GM12874 (cell line): Measurements from ENCODE around the gene NCOA6.
A peak's percentile ranks its signal among the peaks of the same experiment; 100 is the strongest.

ENCODE experiments used
- CTCF ChIP-seq: IDR thresholded peaks from 2 replicates; pipeline ENCODE4 v1.5.1; 2011; ENCODE audit warnings: low read depth, mild to moderate bottlenecking, control low read depth, low read length, moderate library complexity; ENCODE audit not compliant: insufficient read depth

Gene NCOA6

DNA sequence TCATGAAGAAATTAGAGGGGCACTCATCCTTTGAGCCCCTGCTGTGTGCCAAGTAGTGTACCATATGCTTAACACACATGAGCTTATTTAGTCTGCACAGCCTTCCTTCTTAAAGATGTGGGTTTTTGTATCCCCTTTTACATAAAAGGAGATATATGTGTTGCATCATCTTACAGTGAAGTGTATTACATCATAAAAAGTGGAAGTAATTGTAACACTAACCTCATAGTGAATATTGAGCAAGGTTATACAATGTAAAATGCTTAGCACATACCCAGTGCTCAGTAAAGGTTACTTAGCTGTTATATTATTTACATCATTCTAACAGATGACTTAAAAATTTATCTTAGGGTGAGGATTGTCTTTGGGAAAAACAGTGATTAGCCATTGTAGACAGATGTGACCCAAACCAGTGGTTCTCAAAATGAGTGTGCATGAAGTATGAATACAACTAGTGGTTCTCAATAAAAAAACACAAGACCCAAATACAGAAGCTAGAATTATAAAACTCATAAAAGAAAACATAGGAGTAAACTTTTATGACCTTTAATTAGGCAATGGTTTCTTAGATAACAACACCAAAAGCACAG, 144.8 kb downstream of the NCOA6 start:
- TF ChIP-seq CTCF: no peak

DNA sequence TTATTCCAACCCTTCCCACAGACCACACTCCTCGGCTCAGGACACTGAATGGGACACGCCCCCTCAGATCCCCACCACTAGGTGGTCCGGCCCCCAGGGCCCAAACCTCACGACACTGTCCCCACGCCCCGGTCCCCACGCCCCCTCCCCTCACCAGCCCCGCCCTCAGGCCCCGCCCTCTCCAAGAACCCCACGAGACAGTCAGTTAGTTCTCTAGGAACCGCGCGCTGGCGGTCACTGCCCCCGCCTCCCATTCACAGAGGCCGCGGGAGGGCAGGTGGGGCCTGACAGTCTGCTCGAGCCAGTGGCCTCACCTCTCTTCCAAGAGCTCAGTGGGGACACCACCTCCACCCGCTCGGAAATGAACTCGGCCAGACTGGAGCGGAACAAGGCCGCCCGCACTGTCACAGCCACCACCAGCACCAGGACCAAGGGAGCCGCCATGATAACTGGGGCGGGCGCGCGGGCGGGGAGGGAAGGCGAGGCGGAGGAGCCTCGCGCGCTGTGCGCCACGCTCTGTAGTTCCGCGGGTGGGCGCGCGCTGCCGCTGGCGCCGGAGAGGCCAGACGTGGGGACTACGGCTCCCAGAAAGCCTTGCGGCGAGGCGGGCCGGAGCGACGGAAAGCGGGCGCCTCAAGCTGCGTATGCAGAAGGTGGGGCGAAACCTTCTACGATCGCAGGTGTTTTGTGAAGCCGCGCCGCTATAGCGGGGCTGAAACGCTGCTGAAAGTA, 148.6 kb downstream of the NCOA6 start, which contains the start of gene PIGU:
PIGU (minus strand) TSS at position 451 of the 732 bp plus-strand sequence; CDS start at position 444, 7 bp downstream.
- 0 out of 2 replicates have a peak, but pooled peaks have one; percentile 10 for TF ChIP-seq CTCF

DNA sequence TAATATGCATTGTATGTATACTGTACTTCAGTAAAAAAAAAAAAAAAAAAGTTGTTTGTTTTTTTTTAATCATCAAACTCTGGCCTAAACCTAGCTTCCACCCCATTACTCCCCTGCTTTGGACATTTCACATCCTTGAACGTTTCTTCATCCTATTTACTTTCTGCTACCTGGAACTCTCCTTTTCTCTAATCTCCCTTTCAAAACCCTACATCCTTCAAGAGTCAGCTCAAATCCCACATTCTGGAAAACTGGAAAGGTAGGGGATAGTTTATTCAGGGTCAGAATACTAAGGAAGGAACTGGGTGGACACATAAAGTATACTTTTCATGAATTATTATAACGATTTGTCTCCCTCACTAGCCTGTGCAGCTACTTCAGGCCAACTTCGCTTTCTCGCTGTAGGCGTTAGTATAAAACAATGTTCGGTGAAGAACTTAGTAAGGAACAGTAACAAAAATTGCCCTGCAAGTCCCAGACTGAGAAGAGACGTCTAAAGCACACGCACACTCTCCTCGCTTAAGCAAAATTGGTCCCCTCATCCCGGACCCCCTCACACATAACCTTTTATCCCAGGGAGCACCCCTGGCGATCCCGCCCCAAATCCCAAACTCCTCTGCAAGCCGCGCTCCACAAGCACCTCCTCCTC, 149.3 kb downstream of the NCOA6 start:
- TF ChIP-seq CTCF: no peak

DNA sequence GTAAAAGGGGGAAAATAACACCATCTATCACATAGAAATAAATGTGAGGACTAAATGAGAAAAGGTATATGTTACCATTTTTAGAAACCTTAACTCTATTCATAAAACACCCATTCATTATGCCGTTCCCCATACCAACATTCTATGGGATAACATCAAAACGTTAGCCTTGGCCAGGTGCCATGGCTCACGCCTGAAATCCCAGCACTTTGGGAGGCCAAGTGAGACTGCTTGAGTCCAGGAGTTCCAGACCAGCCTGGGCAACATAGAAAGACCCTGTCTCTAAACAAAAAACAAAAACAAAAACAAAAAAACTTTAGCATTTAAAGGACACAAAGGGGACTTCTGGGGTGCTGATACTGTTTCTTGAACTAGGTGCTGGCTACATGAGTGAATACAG, 149.9 kb downstream of the NCOA6 start:
- TF ChIP-seq CTCF: no peak

- TF ChIP-seq CTCF: no peak
Measured at GRCh38 chr20:34673412-34673811, 152.0 kb downstream of the NCOA6 start.

- TF ChIP-seq CTCF: no peak
Measured at GRCh38 chr20:34669094-34669493, 156.4 kb downstream of the NCOA6 start.
